Retinal pigment epithelial cell (primary cell): ENCODE data around the gene RBM19.
A peak's percentile ranks its signal among the peaks of the same experiment; 100 is the strongest.

Experiments used
- DNase-seq: peaks from one replicate; pipeline ENCODE4 v3.0.0-alpha.2; 2010; ENCODE audit warnings: low read depth
- H3K4me3 ChIP-seq: 2 replicates; pipeline ENCODE4 v1.5.1; 2011; ENCODE audit warnings: mild to moderate bottlenecking, low read length, control low read depth, moderate library complexity
- TF ChIP-seq, protein P1 (sequence below): conservative IDR thresholded peaks from 2 replicates; pipeline ENCODE4 v1.5.1; 2011; ENCODE audit warnings: low read depth, low read length, control low read depth, inconsistent platforms

The RBM19 gene

DNA sequence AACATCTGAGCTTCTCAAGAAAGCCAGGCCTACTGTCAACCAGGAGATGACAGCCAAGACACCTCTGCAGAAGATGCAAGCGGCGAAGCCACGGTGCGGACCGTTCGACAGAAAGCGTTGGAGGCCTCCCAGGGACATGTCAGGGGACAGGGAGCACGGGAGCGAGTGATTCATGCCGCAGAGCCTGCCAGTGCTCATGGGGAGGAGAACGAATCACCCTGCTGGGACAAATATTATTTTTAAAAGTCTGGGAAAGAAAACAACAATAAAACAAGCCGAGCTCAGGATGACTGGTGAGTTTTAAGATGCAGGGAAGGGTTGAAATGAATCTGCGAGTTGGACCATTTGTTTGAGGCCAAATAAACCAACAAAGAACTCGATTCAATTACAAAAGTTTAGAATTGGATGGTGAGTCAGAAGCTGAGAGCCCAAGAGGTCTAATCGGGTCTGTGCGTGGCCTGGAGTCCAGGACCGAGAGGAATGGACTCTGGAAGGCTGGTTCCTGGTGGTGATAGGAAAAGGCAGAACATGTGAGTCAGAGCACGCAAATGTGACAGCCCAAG is 91.0 kb downstream of the RBM19 start:
- no peak for DNase-seq
- TF ChIP-seq, protein P1, sequence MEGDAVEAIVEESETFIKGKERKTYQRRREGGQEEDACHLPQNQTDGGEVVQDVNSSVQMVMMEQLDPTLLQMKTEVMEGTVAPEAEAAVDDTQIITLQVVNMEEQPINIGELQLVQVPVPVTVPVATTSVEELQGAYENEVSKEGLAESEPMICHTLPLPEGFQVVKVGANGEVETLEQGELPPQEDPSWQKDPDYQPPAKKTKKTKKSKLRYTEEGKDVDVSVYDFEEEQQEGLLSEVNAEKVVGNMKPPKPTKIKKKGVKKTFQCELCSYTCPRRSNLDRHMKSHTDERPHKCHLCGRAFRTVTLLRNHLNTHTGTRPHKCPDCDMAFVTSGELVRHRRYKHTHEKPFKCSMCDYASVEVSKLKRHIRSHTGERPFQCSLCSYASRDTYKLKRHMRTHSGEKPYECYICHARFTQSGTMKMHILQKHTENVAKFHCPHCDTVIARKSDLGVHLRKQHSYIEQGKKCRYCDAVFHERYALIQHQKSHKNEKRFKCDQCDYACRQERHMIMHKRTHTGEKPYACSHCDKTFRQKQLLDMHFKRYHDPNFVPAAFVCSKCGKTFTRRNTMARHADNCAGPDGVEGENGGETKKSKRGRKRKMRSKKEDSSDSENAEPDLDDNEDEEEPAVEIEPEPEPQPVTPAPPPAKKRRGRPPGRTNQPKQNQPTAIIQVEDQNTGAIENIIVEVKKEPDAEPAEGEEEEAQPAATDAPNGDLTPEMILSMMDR, result no peak
- H3K4me3 ChIP-seq, result no peak overlapping the region

DNA sequence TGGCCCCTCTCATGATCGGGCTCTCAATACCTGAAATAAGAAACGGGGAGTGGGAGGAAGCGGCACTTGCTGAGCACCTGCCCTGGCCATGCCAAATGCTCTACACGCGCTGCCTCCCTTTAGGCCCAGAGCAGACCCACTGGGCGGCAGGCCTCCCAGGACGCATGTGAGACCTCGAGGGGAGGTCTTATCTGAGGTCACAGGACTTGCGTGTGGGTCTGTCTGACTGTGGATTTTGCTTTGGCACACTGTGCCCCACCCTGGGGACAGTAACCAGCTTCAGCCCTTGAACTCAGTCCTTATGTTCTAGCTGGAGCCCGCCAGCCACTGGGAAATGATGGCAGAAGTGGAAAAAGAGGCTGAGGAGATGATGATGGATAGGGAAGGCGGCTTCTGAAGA is 91.8 kb downstream of the RBM19 start:
- no peak for DNase-seq
- no peak overlapping the region for H3K4me3 ChIP-seq
- TF ChIP-seq, protein P1, result no peak

DNA sequence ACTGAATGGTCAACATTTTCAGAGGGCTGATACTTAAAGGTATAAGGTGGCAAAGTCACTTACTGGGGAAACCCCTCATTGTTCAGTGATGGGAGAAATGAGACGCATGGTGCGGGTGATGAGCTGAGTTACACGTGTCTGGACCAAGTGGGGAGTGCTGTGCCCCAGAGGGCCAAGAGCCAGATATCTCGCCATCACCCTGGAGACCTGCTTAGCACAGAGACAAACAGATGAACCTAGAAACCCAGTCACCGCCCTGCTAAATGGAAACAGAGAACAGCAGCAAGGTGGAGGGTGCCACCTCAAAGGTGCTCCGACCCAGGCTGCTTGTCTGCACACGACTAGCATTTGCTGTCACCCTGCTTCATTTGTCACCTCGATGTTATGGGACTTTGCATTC is 92.4 kb downstream of the RBM19 start:
- TF ChIP-seq, protein P1, result no peak
- DNase-seq, result no peak
- no peak overlapping the region for H3K4me3 ChIP-seq

DNA sequence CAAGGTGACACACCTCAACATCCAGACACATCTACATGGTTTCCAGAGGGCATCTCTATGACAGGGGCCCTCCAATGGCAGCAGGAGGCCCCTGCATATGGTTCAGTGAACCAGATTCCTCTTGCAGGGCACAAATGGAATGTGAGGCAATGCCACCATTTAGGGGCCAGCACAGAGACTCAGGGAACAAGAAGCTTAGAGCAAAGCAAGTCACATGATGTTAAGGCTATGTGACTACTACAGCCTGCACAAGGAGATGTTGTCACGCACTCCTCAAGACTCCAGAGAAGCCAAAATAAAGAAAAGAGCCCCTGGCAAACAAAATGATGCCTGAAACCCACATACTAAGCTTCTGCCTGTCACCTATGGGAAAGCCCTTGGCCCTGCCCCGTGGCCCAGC is 95.2 kb downstream of the RBM19 start:
- TF ChIP-seq, protein P1, result no peak
- no peak for DNase-seq
- no peak overlapping the region for H3K4me3 ChIP-seq

DNA sequence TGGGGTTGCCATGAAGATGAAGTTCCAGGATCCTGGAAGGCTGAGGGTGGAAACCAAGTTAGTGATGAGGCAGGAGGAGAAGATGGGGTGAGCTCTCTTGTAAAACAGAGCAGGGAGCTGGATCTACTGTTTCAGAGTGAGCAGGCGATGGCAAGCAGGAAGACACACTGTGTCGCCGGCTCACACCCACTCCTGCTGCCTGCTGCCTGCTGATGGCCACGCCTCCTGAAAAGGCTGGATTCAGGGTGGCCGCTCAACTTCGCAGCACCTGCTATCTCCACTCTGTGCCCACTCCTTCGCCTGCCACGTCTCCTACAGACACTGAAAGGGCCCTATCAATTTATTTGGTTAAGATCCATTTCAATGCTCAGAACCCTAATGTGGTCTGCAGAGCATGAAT is 96.1 kb downstream of the RBM19 start:
- H3K4me3 ChIP-seq, result no peak overlapping the region
- DNase-seq, result no peak
- TF ChIP-seq, protein P1, result no peak

DNA sequence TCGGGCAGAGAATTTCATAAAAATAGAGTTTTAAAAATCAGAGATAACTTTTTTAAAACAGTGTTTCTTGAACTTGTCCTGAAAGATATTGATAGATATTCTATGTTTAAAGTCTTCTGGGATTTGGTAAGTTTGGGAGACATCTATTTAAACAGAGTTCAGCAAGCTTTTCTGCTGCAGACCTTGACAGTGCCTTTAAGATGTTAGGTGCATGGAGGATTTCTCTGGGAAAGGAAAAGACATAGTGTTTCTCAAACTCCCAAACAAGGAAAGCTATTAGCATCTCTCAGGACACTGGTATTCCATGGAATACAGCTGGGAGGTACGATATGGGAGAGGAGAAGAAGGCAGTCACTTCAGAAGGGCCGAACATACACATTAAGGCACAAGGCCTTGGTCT is 97.8 kb downstream of the RBM19 start:
- TF ChIP-seq, protein P1, result no peak
- H3K4me3 ChIP-seq, result no peak overlapping the region
- DNase-seq, result no peak

DNA sequence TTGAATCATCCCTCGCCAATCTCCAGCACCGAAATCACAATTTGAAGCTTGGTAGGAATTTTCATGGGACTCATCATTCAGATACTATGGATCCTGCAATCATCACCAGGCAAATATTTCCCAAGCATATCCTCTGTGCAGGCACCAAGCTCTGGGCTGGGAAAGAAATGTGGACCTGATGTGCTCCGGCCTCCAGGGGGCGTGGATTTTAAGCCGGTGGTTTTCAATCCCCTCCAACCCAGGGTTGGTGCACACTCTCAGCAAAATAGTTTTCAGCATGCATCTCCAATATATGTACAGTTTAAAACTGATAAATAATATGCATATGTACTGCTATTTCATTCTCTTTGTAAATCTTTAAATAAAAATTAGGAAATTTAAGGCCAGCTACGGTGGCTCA is 98.9 kb downstream of the RBM19 start:
- DNase-seq, result no peak
- TF ChIP-seq, protein P1, result peak; percentile 70
- H3K4me3 ChIP-seq, result no peak overlapping the region
